NCI-H2196 treated with DMSO at 0.1 percent for 48 hours (cell line): Measurements from ENCODE around the gene TRMT6.

ENCODE experiments used
- DNase-seq: peaks from one replicate; lab custom pipeline; 2025; ENCODE audit not compliant: unreplicated experiment; lab: John Stamatoyannopoulos, UW

TRMT6 gene

DNA sequence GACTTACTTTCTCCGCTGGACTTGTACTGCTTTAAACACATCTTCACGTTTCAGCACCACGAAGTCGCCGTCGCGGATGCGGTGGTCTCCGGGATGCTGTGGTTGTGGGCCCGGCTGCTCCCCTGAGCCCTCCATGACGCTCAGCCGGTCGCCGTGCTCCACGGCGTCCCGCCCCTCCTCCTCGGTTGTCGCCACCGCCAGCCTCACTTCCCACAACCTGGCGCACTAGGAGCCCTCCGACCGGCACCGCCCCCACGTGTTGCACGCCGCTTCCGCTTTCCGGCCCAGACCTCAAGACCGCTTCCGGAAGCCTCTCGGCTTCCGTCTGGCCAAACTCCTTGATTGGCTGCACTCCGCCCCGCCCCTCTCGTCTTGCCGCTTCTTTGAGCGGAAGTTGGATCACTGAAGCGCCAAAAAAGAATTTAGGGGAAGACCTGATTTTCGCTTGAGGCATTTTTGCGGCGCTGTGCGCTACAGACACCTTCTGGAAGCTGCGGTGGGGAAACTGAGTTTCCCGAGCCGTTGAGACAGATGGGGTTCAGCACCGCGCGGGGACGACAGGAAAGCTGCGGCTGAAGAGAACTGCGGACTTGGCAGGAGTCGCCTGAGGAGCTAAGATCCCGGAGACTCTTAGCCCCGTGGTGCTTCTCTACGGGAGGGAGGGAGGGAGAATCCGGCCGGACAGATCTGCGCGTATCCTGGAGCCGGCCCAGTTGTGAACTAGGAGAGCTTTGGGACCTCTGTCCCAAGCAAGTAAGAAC is at the start of gene TRMT6, which contains the start of gene MCM8:
TSS of gene TRMT6 (minus strand) at position 263 of the 761 bp plus-strand sequence. CDS start at position 135, 128 bp downstream.
TSS of gene MCM8 (plus strand) at position 382 of the 761 bp plus-strand sequence. CDS start 1,364 bp downstream, outside the sequence.
- DNase-seq, result peak; percentile 98

GRCh38 chr20:5999783-6000182 is 49.5 kb upstream of the TRMT6 start:
- DNase-seq, result no peak

GRCh38 chr20:5996765-5997164 is 46.4 kb upstream of the TRMT6 start:
- peak; percentile 7 for DNase-seq

GRCh38 chr20:5991623-5992441 is 41.5 kb upstream of the TRMT6 start:
- DNase-seq, result no peak

- no peak for DNase-seq
These were observed 40.6 kb upstream of the TRMT6 start for GRCh38 chr20:5990946-5991345.

DNA sequence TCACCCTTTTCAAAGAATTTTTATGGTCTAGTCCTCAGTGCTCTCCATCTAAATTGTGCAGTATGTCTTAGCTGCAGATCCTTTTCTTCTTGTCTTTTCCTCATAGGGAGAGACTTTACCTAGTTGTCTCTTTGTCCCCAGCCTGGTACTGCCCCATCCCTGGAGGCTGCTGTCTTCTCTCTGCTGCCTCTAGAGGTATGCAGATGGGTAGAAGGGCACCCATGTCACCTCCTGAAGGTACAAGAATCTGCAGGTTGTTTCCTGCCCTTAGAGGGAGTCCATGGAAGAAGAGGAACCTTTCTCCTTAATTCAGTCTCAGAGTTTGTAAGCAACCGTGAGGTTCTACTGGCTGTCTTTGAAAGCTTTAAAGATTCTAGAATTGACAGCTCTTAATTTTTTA is 39.2 kb upstream of the TRMT6 start:
- no peak for DNase-seq

- DNase-seq, result no peak
These were observed 37.0 kb upstream of the TRMT6 start for GRCh38 chr20:5987383-5987782.

- no peak for DNase-seq
These were observed 30.6 kb upstream of the TRMT6 start for GRCh38 chr20:5980720-5981538.

- DNase-seq, result no peak
These were observed 29.5 kb upstream of the TRMT6 start for GRCh38 chr20:5979801-5980200.

DNA sequence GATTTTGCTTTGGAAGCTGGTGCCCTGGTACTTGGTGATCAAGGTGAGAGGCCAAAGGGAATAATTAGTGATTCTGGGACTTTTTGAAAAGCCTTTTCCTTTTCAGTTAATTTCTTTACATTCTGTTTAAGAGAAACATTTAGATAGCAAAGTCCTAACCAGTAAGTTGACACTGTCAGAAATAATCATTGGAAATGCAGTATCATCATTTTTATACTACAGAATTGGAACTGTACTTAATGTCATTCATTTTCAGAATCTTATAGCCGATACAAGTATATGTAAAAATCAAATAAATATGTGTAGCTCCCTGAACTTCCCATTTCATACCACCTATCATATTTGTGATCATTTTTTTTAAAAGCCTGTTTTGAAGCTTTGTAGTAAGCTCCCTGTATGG is 27.6 kb upstream of the TRMT6 start:
- DNase-seq, result no peak

DNA sequence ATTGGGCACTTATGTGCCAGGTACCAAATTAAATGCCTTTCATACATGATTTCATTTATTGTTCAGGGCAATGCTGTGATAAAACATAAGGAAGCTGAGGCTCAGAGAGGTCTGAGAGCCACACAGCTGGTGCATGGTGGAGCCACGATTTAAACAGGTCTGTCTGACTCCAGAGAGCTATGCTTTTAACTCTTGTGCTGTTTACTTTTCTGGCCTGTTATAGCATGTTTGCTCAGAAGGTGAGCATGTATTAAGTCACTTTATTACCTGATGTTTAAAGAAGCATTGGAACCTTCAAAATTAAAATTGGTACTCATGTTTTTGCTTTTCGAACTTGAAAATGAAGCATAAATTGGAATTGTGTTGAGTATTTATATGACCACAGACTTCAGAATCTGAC is 26.9 kb upstream of the TRMT6 start:
- DNase-seq, result no peak

GRCh38 chr20:5975778-5976177 is 25.4 kb upstream of the TRMT6 start:
- no peak for DNase-seq

DNA sequence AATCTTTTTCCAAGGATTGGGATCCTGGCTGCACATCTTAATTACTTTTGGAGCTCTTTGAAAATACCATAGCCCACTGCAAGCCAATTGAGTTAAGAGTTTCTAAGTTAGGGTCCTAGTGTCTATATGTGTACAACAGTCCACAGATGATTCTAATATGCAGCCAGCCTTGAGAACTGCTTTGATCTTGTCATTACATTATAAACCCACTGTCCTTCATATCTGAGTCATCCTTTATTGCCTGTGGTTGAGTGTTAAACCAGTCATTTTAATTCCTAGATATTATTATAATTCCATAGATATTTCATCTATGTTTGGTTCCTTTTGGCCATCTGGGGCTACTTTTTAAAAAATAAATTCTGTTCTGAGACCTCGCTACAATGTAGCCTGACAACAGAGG is 24.2 kb upstream of the TRMT6 start:
- DNase-seq, result no peak

DNA sequence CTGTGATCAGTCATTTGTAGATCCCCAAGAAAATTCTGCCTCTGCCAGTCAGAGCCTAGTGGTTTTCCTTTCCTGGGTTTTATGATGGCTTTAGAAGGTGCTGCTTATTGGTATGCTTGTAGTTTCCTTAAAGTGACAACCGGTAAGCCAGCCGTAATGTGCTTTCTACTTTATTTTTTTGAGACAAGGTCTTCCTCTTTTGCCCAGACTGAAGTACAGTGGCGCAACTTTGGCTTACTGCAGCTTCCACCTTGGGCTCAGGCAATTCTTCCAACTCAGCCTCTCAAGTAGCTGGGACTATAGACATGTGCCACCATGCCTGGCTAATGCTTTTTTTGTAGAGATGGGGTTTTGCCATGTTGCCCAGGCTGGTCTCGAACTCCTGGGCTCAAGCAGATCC is 23.6 kb upstream of the TRMT6 start:
- no peak for DNase-seq

DNA sequence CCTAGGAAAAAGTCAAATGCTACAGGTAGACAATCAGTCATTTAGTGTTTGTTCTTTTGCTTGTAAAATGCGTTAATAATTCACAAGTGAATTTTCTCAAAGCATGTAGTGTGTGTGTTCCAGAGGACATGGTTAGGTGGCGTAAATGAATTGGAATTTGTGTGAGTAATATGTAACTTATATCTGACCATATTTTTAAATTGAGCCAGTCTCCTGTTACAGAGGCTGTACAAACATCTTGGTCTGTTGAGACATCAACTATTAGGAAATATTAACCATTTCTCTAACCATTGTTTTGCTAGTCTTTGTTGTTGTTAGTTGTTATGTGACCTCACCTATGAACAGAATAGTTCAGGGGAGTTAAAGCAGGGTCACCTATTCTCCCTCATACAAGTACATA is 22.8 kb upstream of the TRMT6 start:
- DNase-seq, result no peak

DNA sequence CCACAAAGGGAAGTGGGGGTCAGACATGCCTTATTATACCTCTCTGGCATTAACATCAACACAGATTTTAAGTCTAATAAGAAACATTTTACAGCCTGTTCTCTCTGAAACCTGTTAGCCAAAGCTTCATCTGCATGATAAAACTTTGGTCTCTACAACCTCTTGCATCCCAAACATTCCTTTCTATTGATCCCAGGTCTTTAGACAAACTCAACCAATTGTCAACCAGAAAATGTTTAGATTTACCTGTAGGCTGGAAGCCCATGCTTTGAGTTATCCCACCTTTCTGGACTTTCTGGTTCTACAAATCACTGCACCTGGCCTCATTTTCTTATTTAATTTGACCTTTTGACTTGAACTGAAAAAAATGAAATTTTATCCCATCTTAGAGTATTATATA is 20.9 kb upstream of the TRMT6 start:
- no peak for DNase-seq

DNA sequence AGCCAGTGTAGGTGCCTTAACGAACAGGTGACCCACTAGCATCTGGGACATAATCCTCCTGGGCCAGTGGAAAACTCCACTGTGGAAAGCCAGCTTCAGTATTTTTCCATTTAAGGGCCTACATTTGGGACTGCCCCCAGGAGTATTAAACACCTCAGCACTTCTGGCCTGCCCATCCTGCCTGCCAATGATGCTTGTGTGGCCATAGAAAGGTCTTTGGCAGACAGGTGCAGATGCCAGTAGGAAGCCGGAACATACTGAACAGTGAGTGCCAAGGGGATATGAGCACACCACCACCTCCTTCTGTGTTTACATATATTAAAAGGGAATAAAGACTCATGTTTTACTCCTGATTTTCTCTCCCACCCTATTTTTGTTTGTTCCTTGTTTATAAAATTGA is 20.0 kb upstream of the TRMT6 start:
- DNase-seq, result no peak

- no peak for DNase-seq
These were observed 19.6 kb upstream of the TRMT6 start for GRCh38 chr20:5969940-5970339.

DNA sequence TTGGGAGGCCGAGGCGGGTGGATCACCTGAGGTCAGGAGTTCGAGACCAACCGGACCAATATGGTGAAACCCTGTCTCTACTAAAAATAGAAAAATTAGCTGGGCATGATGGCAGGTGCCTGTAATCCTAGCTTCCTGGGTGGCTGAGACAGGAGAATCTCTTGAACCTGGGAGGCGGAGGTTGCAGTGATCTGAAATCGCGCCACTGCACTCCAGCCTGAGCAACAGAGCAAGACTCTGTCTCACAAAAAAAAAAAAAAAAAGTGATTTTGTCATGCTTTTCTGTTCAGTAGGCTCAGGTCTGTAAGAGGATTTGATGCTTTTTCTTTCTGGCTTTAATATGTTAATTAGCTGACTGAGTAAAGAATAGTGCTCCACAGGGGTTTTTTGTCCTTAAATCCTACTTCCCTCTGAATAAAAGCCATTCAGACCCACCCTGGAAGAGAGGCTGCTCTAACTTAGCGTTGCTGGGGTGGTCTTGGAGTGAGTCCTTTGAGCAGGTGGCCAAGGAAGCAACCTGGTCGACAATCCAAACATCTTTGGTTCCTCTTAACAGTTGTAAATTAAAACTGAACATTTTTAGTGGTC is 19.1 kb upstream of the TRMT6 start:
- DNase-seq, result no peak

- DNase-seq, result no peak
These were observed 18.1 kb upstream of the TRMT6 start for GRCh38 chr20:5968462-5968861.

DNA sequence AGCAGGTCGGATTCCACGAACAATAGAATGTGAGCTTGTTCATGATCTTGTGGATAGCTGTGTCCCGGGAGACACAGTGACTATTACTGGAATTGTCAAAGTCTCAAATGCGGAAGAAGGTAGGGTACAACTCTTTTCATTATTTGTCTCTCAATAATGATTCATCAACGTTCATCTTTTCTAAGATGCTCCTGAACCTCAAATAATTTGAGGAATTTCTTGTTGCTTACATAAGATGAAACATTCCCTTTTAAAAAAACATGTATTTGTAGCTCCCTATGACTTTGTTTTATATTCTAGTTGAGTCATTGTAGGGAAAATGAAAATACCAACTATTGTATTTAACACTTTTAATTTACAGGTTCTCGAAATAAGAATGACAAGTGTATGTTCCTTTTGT is 17.1 kb upstream of the TRMT6 start:
- DNase-seq, result no peak
